ENCODE data around the gene ETFA. TPM values are rescaled to one million over a fixed set of nuclear protein-coding genes. Genes with fewer than 3 reads are reported as not detected.

ETFA gene
- total RNA-seq, 2 experiments from 2014 or later: 182 to 184 TPM

DNA sequence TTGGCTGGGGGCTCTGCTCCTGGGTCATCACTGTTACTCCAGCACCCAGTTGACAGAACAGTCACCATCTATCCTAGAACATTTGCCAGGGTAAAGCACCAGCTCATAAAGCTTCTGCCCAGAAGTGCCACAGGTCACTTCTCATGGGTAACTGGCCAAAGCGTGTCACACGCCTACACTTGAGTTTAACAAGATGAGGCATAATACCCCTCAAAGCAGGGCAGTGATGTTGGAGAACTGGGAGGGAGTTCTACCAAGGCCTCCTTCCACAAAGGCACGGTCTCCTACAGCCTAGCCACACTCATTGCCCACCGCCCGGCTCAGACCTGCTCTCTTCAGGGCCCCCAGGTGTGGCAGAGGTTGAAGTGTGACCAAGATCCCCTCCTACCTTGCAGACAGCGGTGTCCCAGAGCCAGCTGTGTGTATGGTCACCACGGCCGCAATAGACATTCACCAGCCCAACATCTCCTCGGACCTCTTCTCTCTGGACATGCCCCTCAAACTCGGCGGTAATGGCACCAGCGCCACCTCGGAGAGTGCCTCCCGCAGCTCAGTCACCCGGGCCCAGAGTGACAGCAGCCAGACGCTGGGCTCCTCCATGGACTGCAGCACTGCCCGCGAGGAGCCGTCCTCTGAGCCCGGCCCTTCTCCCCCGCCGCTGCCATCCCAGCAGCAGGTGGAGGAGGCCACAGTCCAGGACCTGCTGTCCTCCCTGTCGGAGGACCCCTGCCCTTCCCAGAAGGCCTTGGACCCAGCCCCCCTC is 107.7 kb downstream of the ETFA start:
- CTCF ChIA-PET: no interaction called here
- POLR2A ChIA-PET: no interaction called here

DNA sequence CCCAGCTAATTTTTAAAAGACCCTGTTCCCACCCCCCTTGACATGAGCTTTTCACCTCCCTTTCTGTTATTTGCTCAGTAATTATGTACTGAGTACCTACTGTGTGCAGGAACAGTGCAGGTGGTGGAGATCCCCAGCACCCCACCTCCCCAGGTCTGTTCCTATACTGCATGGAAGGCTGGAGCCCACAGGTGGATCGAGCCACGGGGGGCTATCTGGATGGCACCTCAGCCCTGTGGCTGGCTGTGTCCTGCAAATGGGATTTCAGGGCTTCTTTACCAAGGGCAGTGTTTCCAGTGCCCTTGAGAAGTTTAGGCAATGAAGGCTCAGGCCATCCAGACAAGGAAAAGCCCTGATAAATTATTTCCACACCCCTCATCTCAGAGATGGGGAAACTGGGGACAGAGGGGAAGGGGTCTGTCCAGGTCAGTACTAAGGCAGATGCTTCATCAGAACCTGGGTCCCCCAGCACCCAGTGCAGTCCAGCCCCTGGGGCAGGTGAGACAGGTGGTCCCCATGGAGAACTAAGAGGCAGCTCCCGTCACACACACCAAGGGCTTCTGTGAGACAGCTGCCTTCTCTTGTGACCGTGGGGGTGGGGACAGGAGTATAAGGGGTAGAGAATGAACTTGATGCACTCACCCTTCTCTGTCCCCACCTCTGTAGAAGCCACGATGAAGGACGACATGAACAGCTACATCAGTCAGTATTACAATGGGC is 109.6 kb downstream of the ETFA start:
- CTCF ChIA-PET: no interaction called here
- POLR2A ChIA-PET: no interaction called here

DNA sequence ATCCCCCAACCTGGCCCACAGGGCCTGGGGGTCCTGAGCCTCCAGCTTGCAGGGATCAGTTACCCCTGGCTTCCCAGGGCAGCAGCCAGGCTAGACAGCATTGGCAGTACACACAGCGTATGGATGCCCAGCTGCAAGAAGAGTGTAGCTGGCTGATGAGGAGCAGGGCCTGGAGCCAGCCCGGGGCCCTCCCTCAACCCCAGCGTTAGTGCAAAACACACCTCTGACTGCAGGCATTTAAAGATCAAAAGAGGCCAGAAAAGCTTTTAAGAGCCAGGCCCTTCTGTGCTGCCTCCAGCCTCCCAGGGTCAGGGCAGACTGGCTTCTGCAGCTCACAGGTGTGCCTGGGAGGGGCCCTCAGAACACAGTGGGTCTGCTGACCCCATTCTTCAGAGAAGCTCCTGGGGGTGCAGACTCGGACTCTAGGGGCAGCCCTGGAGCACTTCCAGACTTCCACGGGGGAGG is 110.6 kb downstream of the ETFA start:
- POLR2A ChIA-PET: no interaction called here
- CTCF ChIA-PET: interaction anchor here (1.6 kb wide), 1 partner anchor 9 kb away, joined by 3 read pairs; no protein-coding TSS in a partner anchor

DNA sequence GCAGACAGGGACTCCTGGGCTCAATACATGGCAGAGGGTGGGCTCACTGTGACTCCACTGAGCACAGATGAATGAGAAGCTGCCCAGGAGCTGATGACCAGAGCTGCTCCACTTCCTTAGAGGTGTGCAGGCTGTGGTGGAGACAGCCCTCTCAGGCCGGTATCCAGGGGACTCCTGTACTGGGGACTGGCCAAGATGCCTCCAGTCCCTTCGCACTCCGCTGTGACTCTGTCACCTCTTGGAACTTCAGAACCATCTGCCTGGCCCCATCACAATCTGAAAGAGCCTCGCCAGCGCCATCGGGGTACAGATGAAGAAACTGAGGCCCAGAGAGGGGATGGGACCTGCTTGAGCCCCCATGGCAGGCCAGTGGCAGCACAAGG is 111.2 kb downstream of the ETFA start:
- ChIA-PET CTCF (interaction anchor here (1.6 kb wide), 1 partner anchor 8 kb away, joined by 3 read pairs; no protein-coding TSS in a partner anchor), POLR2A (no interaction called here)

DNA sequence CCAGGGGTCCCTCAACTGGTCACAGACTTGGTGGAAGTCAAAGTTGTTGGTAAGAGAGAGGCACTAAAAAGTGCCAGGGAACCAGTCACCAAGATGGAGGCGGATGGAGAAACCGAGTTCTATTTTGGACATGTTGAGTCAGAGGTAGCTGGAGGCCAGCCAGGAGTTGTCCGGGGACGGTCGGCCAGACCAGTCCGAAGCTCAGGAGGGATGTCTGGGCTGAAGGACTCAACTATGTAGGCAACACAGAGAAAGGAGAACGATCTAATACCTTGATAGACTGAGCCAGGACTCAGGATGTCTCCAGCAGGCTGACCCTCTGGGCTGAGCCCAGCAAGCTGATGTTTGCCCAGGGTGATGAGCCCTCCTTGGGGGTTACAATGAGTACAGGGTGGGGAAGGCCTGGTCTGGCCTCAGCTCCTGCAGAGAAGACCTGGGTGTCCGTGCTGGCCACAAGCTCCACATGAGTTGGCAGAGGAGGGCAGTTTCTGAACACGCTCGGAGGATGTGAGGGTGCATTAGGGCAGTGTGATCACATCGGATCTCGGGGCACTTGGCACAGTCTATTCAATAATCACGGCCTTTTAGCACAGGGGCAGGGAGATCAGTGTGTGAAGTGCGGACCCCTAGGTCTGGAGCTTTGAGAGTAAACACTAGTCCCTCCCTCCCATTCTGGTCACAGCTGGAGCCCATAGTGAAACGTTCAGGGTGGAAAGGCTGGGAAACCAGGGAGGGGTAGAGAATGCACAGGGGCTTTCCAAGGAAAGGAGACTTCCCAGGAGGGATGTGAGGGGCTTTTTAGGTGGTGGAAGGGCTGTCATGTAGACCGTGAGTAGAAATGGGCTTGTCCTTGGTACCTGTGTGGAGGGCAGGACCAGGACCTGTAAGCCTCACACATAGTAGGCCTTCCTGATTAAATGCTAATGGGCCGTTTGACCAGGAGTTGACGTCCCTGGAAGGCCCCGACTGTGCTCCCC is 111.9 kb downstream of the ETFA start:
- CTCF ChIA-PET: interaction anchor here (1.6 kb wide), 1 partner anchor 8 kb away, joined by 3 read pairs; no protein-coding TSS in a partner anchor

DNA sequence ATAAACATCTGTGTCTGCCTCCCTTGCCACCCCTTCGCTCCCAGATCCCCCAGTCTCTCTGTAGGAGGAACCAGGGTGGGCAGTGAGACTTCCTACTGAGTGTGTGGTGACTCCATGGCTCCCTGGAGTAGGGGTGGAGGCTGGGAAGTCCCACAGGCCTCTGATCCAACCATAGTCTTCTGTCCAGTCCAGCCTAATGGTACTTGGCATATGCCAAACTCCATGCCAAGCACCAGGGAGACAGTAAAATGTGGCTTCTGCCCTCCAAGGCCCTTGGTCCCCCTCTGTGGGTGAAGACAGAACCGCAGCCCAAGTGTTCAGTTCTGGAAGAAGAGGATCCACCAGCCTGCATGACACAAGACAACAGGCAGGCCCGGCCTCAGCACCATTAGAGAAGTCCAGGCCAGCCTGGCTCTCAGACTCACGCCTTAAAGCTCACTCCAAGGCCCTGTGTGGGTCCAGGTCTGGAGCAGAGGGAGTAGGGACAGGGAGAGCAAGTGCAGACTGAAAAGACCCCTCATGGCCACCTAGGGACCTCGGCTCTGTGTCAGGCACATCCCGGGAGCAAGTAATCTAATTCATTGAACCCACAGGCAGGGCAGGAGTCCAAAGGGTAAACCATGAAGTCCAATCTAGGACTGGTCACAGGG is 112.7 kb downstream of the ETFA start:
- POLR2A ChIA-PET: no interaction called here
- CTCF ChIA-PET: no interaction called here

More for the DNA sequence above, 111.9 kb downstream of the ETFA start:
- POLR2A ChIA-PET: no interaction called here

DNA sequence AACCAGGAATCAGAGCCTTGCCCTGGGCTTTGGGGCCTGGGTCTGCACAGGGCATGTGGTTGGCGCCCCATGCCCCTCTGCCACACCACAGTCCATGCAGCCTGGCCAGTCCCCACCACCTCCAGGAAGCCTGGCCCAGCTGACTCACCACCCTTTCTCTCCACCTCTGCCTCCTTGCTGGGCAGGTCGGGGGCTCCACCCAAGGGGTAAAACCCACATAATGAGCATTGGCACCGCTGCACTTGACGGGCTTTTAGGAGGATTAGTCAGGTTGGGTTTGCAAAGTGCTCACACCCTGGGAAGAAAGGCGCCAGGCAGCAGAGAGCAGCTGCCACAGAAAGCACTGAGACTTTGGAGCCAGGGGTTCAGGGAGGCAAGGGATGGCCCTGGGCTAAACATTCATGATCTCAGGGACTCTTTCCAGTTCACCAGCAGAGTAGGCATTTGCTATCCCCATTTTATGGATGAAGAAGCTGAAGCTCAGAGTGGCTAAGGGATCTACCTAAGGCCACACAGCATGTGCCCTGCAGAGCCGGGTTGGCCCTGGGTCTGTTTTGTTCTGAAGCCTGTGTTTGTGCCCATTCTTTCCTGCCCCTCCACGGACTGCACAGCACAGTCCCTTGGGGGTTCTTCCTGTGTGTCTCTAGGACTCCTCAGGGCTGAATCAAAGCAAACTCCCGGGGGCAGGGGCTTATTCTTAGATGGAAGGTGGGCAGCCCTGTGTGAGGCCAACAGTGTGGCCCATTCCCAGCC is 113.4 kb downstream of the ETFA start:
- ChIA-PET CTCF (interaction anchor here (0.8 to 1.9 kb wide), 2 partner anchors 11 to 144 kb away, joined by 3 to 8 read pairs; no protein-coding TSS in a partner anchor), POLR2A (no interaction called here)

DNA sequence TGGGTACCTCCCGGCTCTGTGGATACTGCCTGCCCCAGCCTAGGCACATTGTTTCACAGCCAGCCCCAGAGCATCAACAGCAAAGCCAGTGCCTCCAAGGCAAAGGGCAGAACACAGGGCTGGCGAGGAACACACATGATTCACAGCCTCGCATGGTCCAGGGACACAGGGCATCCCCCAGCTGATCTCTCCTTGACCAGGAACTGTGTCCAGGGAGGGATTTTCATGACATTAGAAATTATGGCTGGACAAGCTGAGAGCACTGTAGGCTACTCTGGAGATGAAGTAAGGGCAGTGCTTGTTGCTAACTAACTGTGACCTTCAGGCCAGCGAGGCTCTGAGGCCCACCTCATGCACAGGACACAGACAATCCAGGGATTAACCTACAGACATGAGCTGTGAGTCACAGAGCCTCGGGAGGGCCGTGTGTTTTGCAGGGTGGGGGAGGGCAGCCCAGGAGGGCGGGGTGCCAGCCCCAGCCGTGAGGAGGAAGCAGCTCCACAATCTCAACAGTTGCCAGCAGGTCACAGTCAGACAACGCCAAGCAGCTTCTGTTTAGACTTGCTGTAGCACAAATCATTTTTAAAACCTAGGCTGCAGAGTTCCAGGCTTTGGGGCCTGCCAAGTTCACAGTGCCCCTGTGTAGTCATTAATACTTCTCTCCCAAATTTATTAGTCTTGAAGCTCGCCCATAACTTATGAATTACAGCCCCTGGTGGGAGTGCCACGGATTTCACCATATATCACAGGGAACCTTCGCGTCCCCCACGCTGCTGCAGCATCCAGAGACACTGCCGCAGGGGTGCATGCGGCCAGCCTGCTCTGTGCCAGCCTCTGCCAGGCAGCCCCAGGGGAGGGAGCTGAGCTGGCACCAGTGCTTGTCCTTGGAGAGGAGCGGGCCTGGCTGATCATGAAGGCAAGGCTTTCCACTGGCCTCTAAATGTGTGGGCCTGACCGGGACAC is 114.7 kb downstream of the ETFA start:
- CTCF ChIA-PET: interaction anchor here (1.9 kb wide), 1 partner anchor 10 kb away, joined by 8 read pairs; no protein-coding TSS in a partner anchor
- POLR2A ChIA-PET: no interaction called here

DNA sequence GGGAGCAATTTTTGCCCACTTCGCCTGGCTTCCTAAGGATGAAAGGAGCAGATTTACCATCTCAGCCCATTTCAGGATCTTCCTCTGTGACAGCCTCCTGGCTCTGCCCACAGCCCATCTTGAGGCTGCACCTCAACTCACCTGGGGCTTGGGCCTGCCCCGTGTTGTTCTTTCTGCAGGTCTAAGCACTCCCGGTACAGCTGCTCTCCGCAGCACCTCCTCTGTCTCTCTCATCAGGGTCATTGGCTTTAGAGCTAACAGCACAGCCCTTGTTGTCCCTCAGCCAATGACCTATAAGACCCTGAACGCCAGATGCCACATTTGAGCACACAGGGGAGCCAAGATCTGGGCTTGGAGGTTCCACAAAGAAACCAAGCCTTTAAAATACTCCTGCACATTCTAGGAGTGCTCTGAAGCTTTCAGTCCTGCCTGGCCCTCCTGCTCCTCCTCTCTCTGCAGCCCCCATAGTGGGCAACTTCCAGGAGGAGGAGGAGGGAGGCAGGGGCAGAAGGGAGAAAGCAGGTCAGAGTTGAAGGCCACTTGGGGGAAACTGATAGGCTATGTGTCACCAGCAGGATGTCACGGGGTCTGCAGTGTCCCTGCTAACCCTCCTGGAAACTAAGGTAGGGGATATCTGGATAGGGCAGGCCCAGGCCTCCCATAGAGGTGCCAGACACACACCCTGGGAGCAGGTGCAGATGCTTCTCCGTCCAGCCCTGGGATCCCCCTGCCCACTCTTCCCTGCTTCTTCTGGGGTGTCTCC is 115.6 kb downstream of the ETFA start:
- ChIA-PET POLR2A (no interaction called here), CTCF (interaction anchor here (1.9 kb wide), 1 partner anchor 9 kb away, joined by 8 read pairs; no protein-coding TSS in a partner anchor)

DNA sequence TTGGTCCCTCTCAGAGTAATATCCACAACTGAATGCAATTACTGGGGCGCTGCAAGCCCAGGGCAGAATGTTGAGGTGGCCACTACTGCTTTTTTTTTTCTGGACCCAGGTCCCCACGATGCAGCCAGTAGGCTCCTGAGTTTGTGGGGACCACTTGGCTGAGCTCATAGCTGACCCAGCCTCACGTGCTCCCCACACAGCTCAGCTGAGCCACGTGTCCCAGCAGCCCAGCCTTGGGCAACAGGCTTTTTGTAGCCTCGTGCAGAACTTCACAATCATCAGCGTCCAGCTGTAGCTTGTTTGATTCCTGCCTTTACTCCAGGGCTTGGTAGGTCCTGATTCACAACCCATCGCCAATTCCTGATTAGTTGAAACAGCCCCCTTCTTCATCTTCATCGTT is 117.3 kb downstream of the ETFA start:
- ChIA-PET CTCF (no interaction called here), POLR2A (no interaction called here)

DNA sequence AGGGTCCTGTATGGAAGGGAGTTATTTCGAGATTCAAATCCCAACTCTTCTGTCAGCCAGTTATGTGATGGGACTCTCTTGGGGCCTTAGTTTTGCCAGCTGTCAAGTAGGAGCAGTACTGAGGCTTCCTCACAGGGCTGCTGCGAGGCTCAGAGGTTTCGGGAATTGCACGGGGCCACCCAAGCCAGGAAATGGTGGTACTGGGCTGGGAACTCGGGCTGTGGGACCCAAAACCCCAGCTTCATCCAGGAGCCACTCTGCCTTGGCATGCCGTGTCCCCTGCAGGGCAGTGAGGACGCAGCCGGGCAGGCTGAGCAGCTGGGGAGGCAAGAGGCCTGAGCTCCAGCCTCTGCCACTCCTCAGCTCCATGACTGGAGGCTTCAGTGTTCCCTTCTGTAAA is 118.6 kb downstream of the ETFA start:
- CTCF ChIA-PET: no interaction called here
- POLR2A ChIA-PET: no interaction called here

DNA sequence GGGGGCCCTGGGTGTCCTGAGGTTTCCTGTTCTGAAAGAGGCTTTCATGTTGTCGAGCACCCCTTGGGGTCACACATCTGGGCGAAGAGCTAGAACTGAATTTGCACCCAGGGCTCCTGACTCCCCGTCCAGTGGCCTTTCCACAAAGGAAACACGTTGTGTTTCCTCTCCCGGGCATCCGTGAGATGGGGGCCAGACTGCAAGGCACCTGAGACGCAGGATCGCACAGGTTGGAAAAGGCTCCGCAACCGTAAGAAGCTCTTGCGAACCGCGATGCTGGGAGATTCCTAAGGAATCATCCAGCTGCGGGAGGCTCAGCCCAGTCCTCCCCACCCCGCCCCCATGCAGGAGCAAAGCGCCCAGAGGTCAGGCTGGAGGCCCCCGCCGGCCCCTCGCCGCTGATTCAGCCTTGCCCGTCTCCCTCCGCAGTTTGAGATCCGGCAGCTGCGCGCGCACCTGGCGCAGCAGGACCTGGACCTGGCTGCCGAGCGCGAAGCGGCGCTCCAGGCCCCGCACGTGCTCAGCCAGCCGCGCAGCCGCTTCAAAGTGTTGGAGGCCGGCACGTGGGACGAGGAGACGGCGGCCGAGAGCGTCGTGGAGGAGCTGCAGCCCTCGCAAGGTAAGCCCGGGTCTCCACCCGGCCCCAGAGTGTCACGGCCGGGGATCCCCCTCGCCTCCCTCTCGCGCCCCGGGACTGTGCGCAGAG is 119.6 kb downstream of the ETFA start:
- CTCF ChIA-PET: interaction anchor here (1.1 to 1.5 kb wide), 4 partner anchors 9 to 103 kb away, joined by 3 to 5 read pairs (median 4); no protein-coding TSS in a partner anchor
- POLR2A ChIA-PET: no interaction called here

DNA sequence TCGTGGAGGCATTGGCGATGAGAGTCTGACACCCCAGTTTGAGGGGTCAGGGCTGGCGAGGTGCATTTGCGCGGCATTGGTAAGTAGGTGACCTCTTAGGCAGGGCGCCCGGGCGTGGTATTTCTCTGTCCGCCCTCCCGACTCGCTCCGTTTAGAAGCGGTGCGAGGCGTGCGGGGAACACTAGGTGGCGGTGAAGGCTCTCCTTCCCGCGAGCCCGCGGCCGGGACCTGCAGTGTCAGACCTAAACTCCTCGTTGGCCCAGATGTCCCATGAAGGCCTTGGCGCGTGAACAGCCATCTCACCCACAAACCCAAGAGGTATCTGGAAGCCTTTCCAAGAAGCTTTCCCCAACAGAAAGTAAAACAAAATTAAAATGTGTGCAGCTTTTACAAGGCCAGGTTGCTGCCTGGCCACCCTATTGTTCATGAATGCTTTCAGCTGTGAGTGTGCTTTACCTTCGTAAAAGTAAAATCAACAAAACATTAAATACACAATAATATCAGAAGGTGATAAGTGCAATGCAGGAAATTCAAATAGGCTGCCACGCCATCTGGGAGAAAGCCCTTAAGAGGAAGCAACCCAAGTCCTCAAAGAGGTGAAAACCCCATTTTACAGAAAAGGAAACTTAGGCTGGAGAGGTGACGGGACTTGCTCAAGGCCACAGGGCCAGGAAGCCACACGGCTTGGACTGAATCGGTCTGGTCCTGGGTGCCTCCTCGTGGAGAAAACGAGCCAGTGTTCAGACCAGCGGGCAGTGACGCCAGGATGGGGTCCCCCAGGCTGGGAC is 120.3 kb downstream of the ETFA start:
- CTCF ChIA-PET: interaction anchor here (1.1 to 1.5 kb wide), 4 partner anchors 9 to 103 kb away, joined by 3 to 5 read pairs (median 4); no protein-coding TSS in a partner anchor

DNA sequence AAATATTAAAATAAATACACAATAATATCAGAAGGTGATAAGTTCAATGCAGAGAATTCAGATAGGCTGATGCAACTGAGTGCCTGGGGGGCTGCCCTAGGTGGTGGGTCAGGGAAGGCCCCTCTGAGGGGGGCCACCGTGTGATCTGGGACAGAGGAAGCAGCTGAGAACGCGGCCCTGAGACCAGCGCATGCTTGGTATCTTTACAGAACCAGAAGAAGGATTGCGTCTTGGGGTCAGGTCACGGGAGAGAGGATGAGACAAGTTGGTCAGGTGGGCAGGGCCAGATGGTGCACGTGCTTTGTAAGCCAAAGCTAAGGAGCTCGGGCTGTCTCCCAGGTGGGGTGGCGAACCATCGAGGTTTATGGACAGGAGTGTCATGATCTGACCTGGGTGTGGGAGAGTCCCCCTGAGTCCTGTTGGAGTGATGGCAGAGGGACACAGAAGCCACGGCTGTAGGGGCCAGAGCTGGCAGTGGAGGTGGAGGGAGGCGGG is 121.2 kb downstream of the ETFA start:
- POLR2A ChIA-PET: no interaction called here

More for the DNA sequence above, 120.3 kb downstream of the ETFA start:
- POLR2A ChIA-PET: no interaction called here

DNA sequence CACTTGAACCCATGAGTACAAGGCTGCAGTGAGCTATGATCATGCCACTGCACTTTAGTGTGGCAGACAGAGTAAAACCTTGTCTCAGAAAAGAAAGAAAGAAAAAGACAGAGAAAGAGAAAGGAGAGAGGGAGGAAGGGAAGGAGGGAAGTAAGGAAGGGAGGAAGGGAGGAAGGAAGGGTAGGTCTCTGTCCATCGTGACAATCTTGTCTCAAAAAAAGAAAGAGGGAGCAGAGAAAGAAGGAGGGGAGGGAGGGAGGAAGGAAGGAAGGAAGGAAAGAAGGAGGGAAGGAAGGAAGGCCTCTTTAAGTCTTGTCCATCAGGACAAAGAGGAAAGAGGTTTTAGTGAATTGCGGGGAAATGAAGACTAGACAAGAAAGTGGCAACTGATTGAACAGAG is 122.2 kb downstream of the ETFA start:
- CTCF ChIA-PET: no interaction called here
- POLR2A ChIA-PET: no interaction called here

More for the DNA sequence above, 121.2 kb downstream of the ETFA start:
- CTCF ChIA-PET: interaction anchor here (1.1 kb wide), 1 partner anchor 104 kb away, joined by 4 read pairs; no protein-coding TSS in a partner anchor
